SU-DHL-6 (cell line): Measurements from ENCODE around the gene MOB1A.

Experiments
- H2AFZ ChIP-seq: fragments of 200-600 bp; sonication (generic); 2 replicates; pipeline ENCODE4 v1.6.1; 2014; ENCODE audit warnings: low read depth, mild to moderate bottlenecking, moderate library complexity, mixed read lengths, antibody characterized with exemption, low read length; ENCODE audit not compliant: severe bottlenecking
- H3F3A ChIP-seq: fragments of 200-600 bp; shearing (Covaris generic); 2 replicates; pipeline ENCODE4 v1.6.0; 2016; ENCODE audit warnings: antibody characterized with exemption, mild to moderate bottlenecking; ENCODE audit not compliant: insufficient read depth
- H3K27ac ChIP-seq: fragments of 200-600 bp; sonication (generic); 2 replicates; pipeline ENCODE4 v1.5.1; 2016; ENCODE audit warnings: low read depth, mild to moderate bottlenecking, low read length, moderate library complexity, mixed read lengths
- H3K27me3 ChIP-seq: fragments of 200-600 bp; sonication (generic), shearing (Covaris generic); 2 replicates; pipeline ENCODE4 v1.6.0; 2014; ENCODE audit warnings: mild to moderate bottlenecking, low read length
- H3K36me3 ChIP-seq: fragments of 200-600 bp; sonication (generic); 2 replicates; pipeline ENCODE4 v1.6.1; 2014; ENCODE audit warnings: mild to moderate bottlenecking, low read length, mixed read lengths
- H3K4me2 ChIP-seq: fragments of 300-600, 200-600 bp; shearing (Covaris generic), sonication (generic); 2 replicates; pipeline ENCODE4 v1.6.0; 2014; ENCODE audit warnings: low read length, low read depth, mild to moderate bottlenecking; ENCODE audit not compliant: poor library complexity, severe bottlenecking
- H3K4me3 ChIP-seq: fragments of 200-600 bp; sonication (generic); 2 replicates; pipeline ENCODE4 v1.5.1; 2014; ENCODE audit warnings: antibody characterized with exemption, low read length, mild to moderate bottlenecking, mixed read lengths; ENCODE audit not compliant: insufficient read depth, poor library complexity, severe bottlenecking
- H3K79me2 ChIP-seq: fragments of 200-600 bp; sonication (generic); 2 replicates; pipeline ENCODE4 v1.6.1; 2014; ENCODE audit warnings: mild to moderate bottlenecking, low read length, moderate library complexity; ENCODE audit not compliant: insufficient read depth
- H3K9ac ChIP-seq: fragments of 200-600 bp; sonication (generic); 2 replicates; pipeline ENCODE4 v1.7.0; 2014; ENCODE audit warnings: mild to moderate bottlenecking, low read length
- H3K9me2 ChIP-seq: fragments of 200-600 bp; sonication (generic); replicated peaks from 2 replicates; pipeline ENCODE4 v1.6.1; 2014; ENCODE audit warnings: low read length; ENCODE audit not compliant: insufficient read depth
- H3K9me3 ChIP-seq: fragments of 200-600 bp; sonication (generic); 2 replicates; pipeline ENCODE4 v1.6.1; 2014; ENCODE audit warnings: low read length, mixed read lengths; ENCODE audit not compliant: insufficient read depth
- H4K20me1 ChIP-seq: fragments of 200-600 bp; sonication (generic); 2 replicates; pipeline ENCODE4 v1.6.1; 2014; ENCODE audit warnings: low read depth, mild to moderate bottlenecking, antibody characterized with exemption, low read length, moderate library complexity, mixed read lengths
- CTCF ChIP-seq: fragments of 200-600 bp; sonication (generic); IDR thresholded peaks from one replicate; pipeline ENCODE4 v1.5.1; 2017; ENCODE audit warnings: antibody characterized with exemption, mild to moderate bottlenecking, low read length, moderate library complexity; ENCODE audit not compliant: insufficient read depth, poor library complexity, severe bottlenecking
- EZH2phosphoT487 ChIP-seq: fragments of 200-600 bp; sonication (generic), shearing (Covaris generic); conservative IDR thresholded peaks from 2 replicates; pipeline ENCODE4 v1.6.1; 2018; ENCODE audit warnings: mild to moderate bottlenecking, antibody characterized with exemption, low read length, moderate library complexity, mixed read lengths

Gene MOB1A

GRCh38 chr2:74105413-74105812, 73.3 kb downstream of the MOB1A start:
- Histone ChIP-seq H2AFZ (no peak overlapping the region), H3K27me3 (no peaks in the 10 kb centered on the region), H4K20me1 (no peaks in the 10 kb centered on the region), H3K4me3 (no peak overlapping the region), H3K9me2 (no peaks in the 10 kb centered on the region), H3K27ac (no peak overlapping the region), H3K9ac (no peak overlapping the region), H3K36me3 (no peaks in the 10 kb centered on the region), H3K79me2 (no peaks in the 10 kb centered on the region), H3K4me2 (no peak overlapping the region), H3K9me3 (no peaks in the 10 kb centered on the region), H3F3A (no peaks in the 10 kb centered on the region)
- no peak for TF ChIP-seq EZH2phosphoT487
- no peak for TF ChIP-seq CTCF

- H4K20me1 ChIP-seq = no peaks in the 10 kb centered on the region
- H3K27me3 ChIP-seq = no peaks in the 10 kb centered on the region
- no peak overlapping the region for H3K9ac ChIP-seq
- H3K4me3 ChIP-seq = no peak overlapping the region
- no peaks in the 10 kb centered on the region for H3K9me3 ChIP-seq
- no peak overlapping the region for H3K27ac ChIP-seq
- no peaks in the 10 kb centered on the region for H3F3A ChIP-seq
- H3K36me3 ChIP-seq = no peaks in the 10 kb centered on the region
- no peaks in the 10 kb centered on the region for H3K9me2 ChIP-seq
- H3K79me2 ChIP-seq = no peaks in the 10 kb centered on the region
- no peak overlapping the region for H3K4me2 ChIP-seq
- H2AFZ ChIP-seq = no peak overlapping the region
- TF ChIP-seq CTCF (no peak), EZH2phosphoT487 (no peak)
Observed at GRCh38 chr2:74104839-74105238, 73.8 kb downstream of the MOB1A start.

DNA sequence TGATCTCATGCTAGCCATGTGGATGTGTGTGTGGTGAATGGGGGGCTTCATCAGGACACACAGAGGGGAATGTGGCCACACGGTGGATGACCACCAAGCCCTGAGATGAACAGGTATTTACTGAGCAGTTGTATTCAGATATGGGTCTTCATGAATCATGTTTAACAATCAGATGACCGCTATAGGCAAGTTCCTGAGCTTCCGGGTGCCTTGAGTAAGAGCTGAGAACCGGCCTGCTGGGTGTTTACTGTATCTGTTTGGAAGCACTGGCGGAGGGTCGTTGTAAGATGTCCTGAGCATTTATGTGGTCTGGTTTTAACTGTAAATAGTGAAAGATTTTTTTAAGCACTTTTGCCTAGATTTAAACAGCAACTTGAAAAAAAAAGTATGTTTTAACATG, 74.9 kb downstream of the MOB1A start:
- no peaks in the 10 kb centered on the region for H3K9me2 ChIP-seq
- H3K9ac ChIP-seq = no peak overlapping the region
- H2AFZ ChIP-seq = no peak overlapping the region
- H3K27ac ChIP-seq = no peak overlapping the region
- H3K27me3 ChIP-seq = no peaks in the 10 kb centered on the region
- TF ChIP-seq EZH2phosphoT487 (no peak), CTCF (no peak)
- H3F3A ChIP-seq = no peaks in the 10 kb centered on the region
- H4K20me1 ChIP-seq = no peaks in the 10 kb centered on the region
- H3K79me2 ChIP-seq = no peaks in the 10 kb centered on the region
- H3K36me3 ChIP-seq = no peaks in the 10 kb centered on the region
- no peaks in the 10 kb centered on the region for H3K9me3 ChIP-seq
- no peak overlapping the region for H3K4me3 ChIP-seq
- H3K4me2 ChIP-seq = no peak overlapping the region
